Kidney (tissue), 14 donors: ENCODE data around the gene NUDT22. TPM values are rescaled to one million over a fixed set of nuclear protein-coding genes. Genes with fewer than 3 reads are reported as not detected.

Experiments
- DNase-seq, 5 donors: peaks; one replicate each; pipeline ENCODE4 v3.0.0-alpha.2; 2013 to 2020
- FAIRE-seq: peaks from 2 replicates; lab custom pipeline; 2012; peaks lifted over from hg19 to GRCh38; lab: Jason Lieb, UNC
- H3K27ac ChIP-seq, 2 donors: one replicate each; pipeline ENCODE4 v1.7.0; 2013; ENCODE audit warnings: low read depth in 2 of 2, low read length in 2 of 2, inconsistent platforms in 1 of 2
- H3K27me3 ChIP-seq: one replicate; pipeline ENCODE4 v1.7.1; 2013; ENCODE audit warnings: low read length, inconsistent platforms; ENCODE audit not compliant: control insufficient read depth, insufficient read depth
- H3K36me3 ChIP-seq, 3 donors: one replicate each; pipeline versions ENCODE4 v1.7.0 to v1.7.1; 2013; ENCODE audit warnings: low read length in 3 of 3, control low read depth in 1 of 3, inconsistent platforms in 1 of 3; ENCODE audit not compliant: insufficient read depth in 3 of 3, control insufficient read depth in 2 of 3
- H3K4me1 ChIP-seq, 3 donors: one replicate each; pipeline versions ENCODE4 v1.7.0 to v1.7.1; 2013; ENCODE audit warnings: low read length in 3 of 3, inconsistent platforms in 1 of 3, low read depth in 1 of 3; ENCODE audit not compliant: control insufficient read depth in 2 of 3, insufficient read depth in 2 of 3
- H3K4me3 ChIP-seq, 3 donors: one replicate each; pipeline versions ENCODE4 v1.7.0 to v1.8.1; 2013; ENCODE audit warnings: low read length in 3 of 3, control low read depth in 1 of 3, inconsistent platforms in 1 of 3
- H3K9ac ChIP-seq, 3 donors: one replicate each; pipeline versions ENCODE4 v1.7.0 to v1.7.1; 2013; ENCODE audit warnings: low read length in 3 of 3, control low read depth in 1 of 3, inconsistent platforms in 1 of 3
- H3K9me3 ChIP-seq, 3 donors: one replicate each; pipeline versions ENCODE4 v1.7.0 to v1.7.1; 2013; ENCODE audit warnings: low read length in 3 of 3, control low read depth in 1 of 3, inconsistent platforms in 1 of 3; ENCODE audit not compliant: control insufficient read depth in 2 of 3, insufficient read depth in 1 of 3
- CTCF ChIP-seq: IDR thresholded peaks from 3 replicates; pipeline ENCODE4 v1.5.1; 2012; ENCODE audit warnings: mild to moderate bottlenecking, moderate library complexity, borderline replicate concordance; ENCODE audit not compliant: insufficient read depth; ENCODE audit errors: extremely low read depth
- intact Hi-C: fragments of 100-400 bp; cut with DNase I; formaldehyde crosslinking; loops from one replicate; pipeline ENCODE4 v1.11.1; 2022
- polyA plus RNA-seq: library from polyadenylated mRNA; stranded (reverse); fragments of 350-450 nt; fragmentation: Illumina TruSeq; extraction: RNeasy Lipid Tissue Mini Kit (QIAGEN cat#74804); gene quantifications from one replicate; pipeline ENCODE4 v1.2.3, GENCODE V29; 2014; ENCODE audit warnings: low read depth, low replicate concordance; ENCODE audit not compliant: insufficient read depth
- total RNA-seq: library from RNA; stranded (reverse); fragmentation: NEBNext Ultra II Directional; extraction: Animal tissue kit (Norgen Biotek cat#: 25700); gene quantifications from one replicate; pipeline ENCODE4 v1.2.1, GENCODE V29; 2021
- donor health status: control.
- donor health status: control.
- donor health status: control.
- donor health status: control.
- donor health status: control.
- donor health status: DM: yes; HTN: yes; CAD: no.
- donor health status: Normal renal cell carcinoma (clear cell type).

The NUDT22 gene
- total and polyA plus RNA-seq, 2 donors from 2014 or later: 64.5 to 150 TPM

- FAIRE-seq: no peak
- H3K27ac ChIP-seq: no peak overlapping the region
- intact Hi-C loops: no loop called here
Observed at GRCh38 chr11:64275031-64275800, 49.1 kb downstream of the NUDT22 start.

GRCh38 chr11:64275841-64276240 lies 49.8 kb downstream of the NUDT22 start:
- no peak for TF ChIP-seq CTCF
- peaks cover 0 to 4% (median 0%) of the 10 kb centered on the region in 3 donors for H3K4me1 ChIP-seq
- H3K27me3 ChIP-seq: no peaks in the 10 kb centered on the region
- H3K9me3 ChIP-seq: no peaks in the 10 kb centered on the region
- intact Hi-C loops: no loop called here
- no peak for FAIRE-seq
- no peak overlapping the region for H3K4me3 ChIP-seq
- H3K27ac ChIP-seq: no peak overlapping the region
- no peak overlapping the region for H3K9ac ChIP-seq
- DNase-seq: no peak
- peaks cover 0 to 4% (median 2%) of the 10 kb centered on the region in 3 donors for H3K36me3 ChIP-seq

More at GRCh38 chr11:64275031-64275800, 49.1 kb downstream of the NUDT22 start:
- Histone ChIP-seq H3K27me3 (no peaks in the 10 kb centered on the region), H3K9ac (no peak overlapping the region), H3K4me3 (no peak overlapping the region), H3K9me3 (no peaks in the 10 kb centered on the region), H3K4me1 (peaks cover 0 to 4% (median 0%) of the 10 kb centered on the region in 3 donors), H3K36me3 (peaks cover 0 to 4% (median 2%) of the 10 kb centered on the region in 3 donors)
- no peak for DNase-seq
- no peak for TF ChIP-seq CTCF

GRCh38 chr11:64276653-64277431 lies 50.8 kb downstream of the NUDT22 start:
- TF ChIP-seq CTCF: no peak
- intact Hi-C loops: no loop called here
- DNase-seq (no peak), FAIRE-seq (no peak)
- Histone ChIP-seq H3K27me3 (no peaks in the 10 kb centered on the region), H3K9ac (no peak overlapping the region), H3K4me3 (no peak overlapping the region), H3K4me1 (peaks cover 0 to 2% (median 0%) of the 10 kb centered on the region in 3 donors), H3K27ac (no peak overlapping the region), H3K9me3 (no peaks in the 10 kb centered on the region), H3K36me3 (peaks cover 0 to 4% (median 2%) of the 10 kb centered on the region in 3 donors)
